ENCODE data around the gene GMDS.

GMDS gene

GRCh38 chr6:1625794-1626435, 619.5 kb downstream of the GMDS start:
- peaks cover 32 to 91% (median 58%) of the 10 kb centered on the region in 5 experiments for H3K27me3 ChIP-seq (replicated peaks in 2 of 5; ENCODE audit: control insufficient read depth in 4 of 5, insufficient read depth in 5 of 5, low read length in 4 of 5)
- H3K36me3 ChIP-seq (ENCODE audit: control insufficient read depth in 4 of 4, insufficient read depth in 4 of 4, low read length in 3 of 4), result peaks cover 0 to 24% (median 3%) of the 10 kb centered on the region in 4 experiments
- ChIA-PET POLR2A (interaction anchor here (0.6 kb wide), 1 partner anchor 14 kb away, joined by 4 read pairs; no protein-coding TSS in a partner anchor), CTCF (interaction anchor here (1.1 to 4.3 kb wide), 2 partner anchors 10 to 14 kb away, joined by 3 to 23 read pairs; no protein-coding TSS in a partner anchor)
- 14% methylated on average over 10 of the region's 18 CpGs for WGBS (ENCODE audit: insufficient coverage)
- DNase-seq, result peak in 2 of 3 donors; percentile 61 to 71
- H3K4me3 ChIP-seq (ENCODE audit: control insufficient read depth in 1 of 7, extremely low read depth in 1 of 7, insufficient read depth in 4 of 7, low read depth in 2 of 7, low read length in 6 of 7), result peak overlapping the region in 2 of 7 experiments; percentile 78 to 81
- peaks cover 0 to 17% (median 16%) of the 10 kb centered on the region in 4 experiments for H3K4me1 ChIP-seq (ENCODE audit: control extremely low read depth in 1 of 4, control insufficient read depth in 4 of 4, insufficient read depth in 4 of 4, low read length in 3 of 4)
- no peak overlapping the region for H3K27ac ChIP-seq (ENCODE audit: insufficient read depth in 1 of 2, low read depth in 1 of 2, low read length in 2 of 2, poor library complexity in 1 of 2, severe bottlenecking in 2 of 2)
- H3K9me3 ChIP-seq (ENCODE audit: control extremely low read depth in 1 of 5, control insufficient read depth in 4 of 5, insufficient read depth in 2 of 5, low read depth in 1 of 5, low read length in 4 of 5), result peaks cover 0 to 5% (median 0%) of the 10 kb centered on the region in 5 experiments

GRCh38 chr6:1624851-1625781, 620.3 kb downstream of the GMDS start:
- peaks cover 0 to 5% (median 0%) of the 10 kb centered on the region in 5 experiments for H3K9me3 ChIP-seq (ENCODE audit: control extremely low read depth in 1 of 5, control insufficient read depth in 4 of 5, insufficient read depth in 2 of 5, low read depth in 1 of 5, low read length in 4 of 5)
- H3K27me3 ChIP-seq (replicated peaks in 2 of 5; ENCODE audit: control insufficient read depth in 4 of 5, insufficient read depth in 5 of 5, low read length in 4 of 5), result peaks cover 32 to 96% (median 63%) of the 10 kb centered on the region in 5 experiments
- peak in 2 of 3 donors; percentile 71 to 77 for DNase-seq
- no peak overlapping the region for H3K27ac ChIP-seq (ENCODE audit: insufficient read depth in 1 of 2, low read depth in 1 of 2, low read length in 2 of 2, poor library complexity in 1 of 2, severe bottlenecking in 2 of 2)
- H3K36me3 ChIP-seq (ENCODE audit: control insufficient read depth in 4 of 4, insufficient read depth in 4 of 4, low read length in 3 of 4), result peaks cover 0 to 24% (median 3%) of the 10 kb centered on the region in 4 experiments
- ChIA-PET POLR2A (interaction anchor here (1.0 kb wide), 2 partner anchors 10 to 14 kb away, joined by 3 read pairs; no protein-coding TSS in a partner anchor), CTCF (interaction anchor here (0.7 to 4.3 kb wide), 5 partner anchors 9 to 734 kb away, joined by 3 to 23 read pairs (median 5); no protein-coding TSS in a partner anchor)
- under 1% methylated on average over 50 of the region's 53 CpGs for WGBS (ENCODE audit: insufficient coverage)
- H3K4me1 ChIP-seq (ENCODE audit: control extremely low read depth in 1 of 4, control insufficient read depth in 4 of 4, insufficient read depth in 4 of 4, low read length in 3 of 4), result peaks cover 0 to 22% (median 20%) of the 10 kb centered on the region in 4 experiments
- H3K4me3 ChIP-seq (ENCODE audit: control insufficient read depth in 1 of 7, extremely low read depth in 1 of 7, insufficient read depth in 4 of 7, low read depth in 2 of 7, low read length in 6 of 7), result peak overlapping the region; percentile 7 to 81 (median 62)

DNA sequence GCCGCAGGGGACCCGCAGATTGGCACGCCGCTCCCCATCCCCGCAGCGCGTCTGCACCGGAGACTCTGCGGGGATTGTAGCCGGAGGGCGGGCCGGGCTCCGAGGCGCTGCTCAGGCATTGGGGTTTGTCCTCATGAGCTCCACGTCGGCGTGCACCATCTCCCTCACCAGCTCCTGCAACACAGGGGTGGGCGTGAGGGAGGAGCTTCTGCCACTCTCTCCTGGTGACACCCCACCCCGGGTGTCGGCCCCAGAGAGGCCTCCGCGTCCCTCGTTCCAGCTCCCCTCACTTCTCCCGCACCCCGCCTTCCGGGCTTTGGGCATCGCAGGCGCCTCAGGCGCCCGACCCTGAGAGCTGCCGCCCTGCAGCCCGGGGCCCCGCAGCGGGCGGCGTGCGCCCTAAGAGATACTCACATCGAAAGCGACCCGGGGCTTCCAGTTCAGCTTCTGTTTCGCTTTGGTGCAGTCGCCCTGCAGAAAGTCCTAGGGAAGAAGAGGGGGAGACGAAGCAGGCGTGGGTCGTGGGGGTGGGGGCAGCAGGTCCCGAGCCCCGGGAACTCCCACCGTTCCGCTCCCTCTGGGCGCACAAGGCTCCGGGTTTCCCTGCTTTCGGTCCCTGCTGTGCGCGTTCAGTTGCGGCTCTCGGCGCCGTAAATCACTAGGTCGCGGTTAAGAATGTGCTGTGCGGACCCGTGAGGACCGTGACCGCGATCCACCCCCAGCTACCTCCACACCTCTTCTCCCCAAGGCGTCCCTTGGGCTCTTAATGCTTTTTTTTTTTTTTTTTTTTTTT, 621.2 kb downstream of the GMDS start:
- POLR2A ChIA-PET, result interaction anchor here (1.0 kb wide), 2 partner anchors 9 to 13 kb away, joined by 3 read pairs; no protein-coding TSS in a partner anchor
- H3K36me3 ChIP-seq (ENCODE audit: control insufficient read depth in 4 of 4, insufficient read depth in 4 of 4, low read length in 3 of 4), result peaks cover 0 to 22% (median 3%) of the 10 kb centered on the region in 4 experiments
- H3K27ac ChIP-seq (ENCODE audit: insufficient read depth in 1 of 2, low read depth in 1 of 2, low read length in 2 of 2, poor library complexity in 1 of 2, severe bottlenecking in 2 of 2), result no peak overlapping the region
- peak overlapping the region; percentile 24 to 81 (median 62) for H3K4me3 ChIP-seq (ENCODE audit: control insufficient read depth in 1 of 7, extremely low read depth in 1 of 7, insufficient read depth in 4 of 7, low read depth in 2 of 7, low read length in 6 of 7)
- peaks cover 32 to 100% (median 68%) of the 10 kb centered on the region in 5 experiments for H3K27me3 ChIP-seq (replicated peaks in 2 of 5; ENCODE audit: control insufficient read depth in 4 of 5, insufficient read depth in 5 of 5, low read length in 4 of 5)
- 32% methylated on average over 53 of the region's 66 CpGs for WGBS (ENCODE audit: insufficient coverage)
- peak in 2 of 3 donors; percentile 70 to 74 for DNase-seq
- CTCF ChIA-PET, result interaction anchor here (0.7 to 1.3 kb wide), 4 partner anchors 9 to 735 kb away, joined by 3 to 8 read pairs (median 5); no protein-coding TSS in a partner anchor
- peaks cover 0 to 5% (median 0%) of the 10 kb centered on the region in 5 experiments for H3K9me3 ChIP-seq (ENCODE audit: control extremely low read depth in 1 of 5, control insufficient read depth in 4 of 5, insufficient read depth in 2 of 5, low read depth in 1 of 5, low read length in 4 of 5)
- peaks cover 0 to 31% (median 26%) of the 10 kb centered on the region in 4 experiments for H3K4me1 ChIP-seq (ENCODE audit: control extremely low read depth in 1 of 4, control insufficient read depth in 4 of 4, insufficient read depth in 4 of 4, low read length in 3 of 4)

GRCh38 chr6:1623769-1624057, 621.7 kb downstream of the GMDS start:
- ChIA-PET CTCF (interaction anchor here (1.1 to 1.3 kb wide), 3 partner anchors 9 to 17 kb away, joined by 3 to 8 read pairs (median 5); no protein-coding TSS in a partner anchor), POLR2A (no interaction called here)
- Histone ChIP-seq H3K9me3 (ENCODE audit: control extremely low read depth in 1 of 5, control insufficient read depth in 4 of 5, insufficient read depth in 2 of 5, low read depth in 1 of 5, low read length in 4 of 5) (peaks cover 0 to 5% (median 0%) of the 10 kb centered on the region in 5 experiments), H3K27me3 (replicated peaks in 2 of 5; ENCODE audit: control insufficient read depth in 4 of 5, insufficient read depth in 5 of 5, low read length in 4 of 5) (peaks cover 32 to 100% (median 70%) of the 10 kb centered on the region in 5 experiments), H3K4me3 (ENCODE audit: control insufficient read depth in 1 of 7, extremely low read depth in 1 of 7, insufficient read depth in 4 of 7, low read depth in 2 of 7, low read length in 6 of 7) (no peak overlapping the region), H3K4me1 (ENCODE audit: control extremely low read depth in 1 of 4, control insufficient read depth in 4 of 4, insufficient read depth in 4 of 4, low read length in 3 of 4) (peaks cover 0 to 31% (median 26%) of the 10 kb centered on the region in 4 experiments), H3K27ac (ENCODE audit: insufficient read depth in 1 of 2, low read depth in 1 of 2, low read length in 2 of 2, poor library complexity in 1 of 2, severe bottlenecking in 2 of 2) (no peak overlapping the region), H3K36me3 (ENCODE audit: control insufficient read depth in 4 of 4, insufficient read depth in 4 of 4, low read length in 3 of 4) (peaks cover 0 to 22% (median 3%) of the 10 kb centered on the region in 4 experiments)
- no peak for DNase-seq
- 95% methylated on average over 11 of the region's 12 CpGs for WGBS (ENCODE audit: insufficient coverage)

DNA sequence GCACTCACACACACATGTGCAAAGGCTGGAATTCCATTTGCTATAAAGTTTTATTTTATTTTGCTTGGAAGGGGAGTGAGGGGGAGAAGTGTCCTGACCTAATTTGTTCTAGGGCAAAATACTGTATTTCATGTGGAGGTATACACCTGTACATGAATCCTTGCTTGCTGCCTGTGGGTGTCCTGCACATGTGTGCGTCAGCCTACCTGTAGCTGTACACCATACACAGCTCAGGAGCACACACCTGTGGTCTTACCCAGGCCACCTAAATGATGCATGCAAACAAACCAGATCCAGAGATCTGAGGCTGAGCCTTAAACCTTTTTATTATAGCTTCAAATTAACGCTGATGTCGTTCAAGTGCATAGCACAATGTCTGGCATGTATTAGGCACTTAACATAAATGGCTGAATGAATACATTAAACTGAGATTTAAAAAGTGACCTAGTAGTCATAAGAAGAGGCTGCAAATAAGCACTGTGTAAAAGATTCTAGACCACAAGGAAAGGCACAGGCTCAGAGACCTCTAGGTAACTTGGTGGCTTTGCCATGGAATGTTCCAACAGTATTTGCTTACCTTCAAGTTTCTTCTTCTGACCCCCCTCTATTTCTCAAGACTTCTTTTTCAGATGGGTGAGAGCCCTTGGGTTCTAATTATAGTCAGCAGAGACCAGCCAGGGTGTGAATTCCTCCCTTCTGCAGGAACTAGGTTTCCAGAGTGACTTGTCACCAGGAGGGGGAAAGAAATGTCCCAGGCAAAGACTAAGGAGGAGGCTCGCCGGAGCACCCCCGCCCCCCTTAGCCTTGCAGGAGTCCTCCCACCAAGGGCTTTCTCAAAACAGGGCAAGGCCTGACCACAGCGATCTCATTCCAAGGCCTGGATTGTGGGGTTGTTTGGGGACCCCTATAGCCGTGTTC, 622.3 kb downstream of the GMDS start:
- ChIA-PET POLR2A (no interaction called here), CTCF (interaction anchor here (1.1 to 1.3 kb wide), 2 partner anchors 8 to 16 kb away, joined by 5 to 8 read pairs; no protein-coding TSS in a partner anchor)
- H3K27me3 ChIP-seq (replicated peaks in 2 of 5; ENCODE audit: control insufficient read depth in 4 of 5, insufficient read depth in 5 of 5, low read length in 4 of 5), result peaks cover 32 to 100% (median 71%) of the 10 kb centered on the region in 5 experiments
- H3K9me3 ChIP-seq (ENCODE audit: control extremely low read depth in 1 of 5, control insufficient read depth in 4 of 5, insufficient read depth in 2 of 5, low read depth in 1 of 5, low read length in 4 of 5), result peaks cover 0 to 5% (median 0%) of the 10 kb centered on the region in 5 experiments
- no peak overlapping the region for H3K27ac ChIP-seq (ENCODE audit: insufficient read depth in 1 of 2, low read depth in 1 of 2, low read length in 2 of 2, poor library complexity in 1 of 2, severe bottlenecking in 2 of 2)
- H3K4me1 ChIP-seq (ENCODE audit: control extremely low read depth in 1 of 4, control insufficient read depth in 4 of 4, insufficient read depth in 4 of 4, low read length in 3 of 4), result peaks cover 0 to 31% (median 26%) of the 10 kb centered on the region in 4 experiments
- H3K4me3 ChIP-seq (ENCODE audit: control insufficient read depth in 1 of 7, extremely low read depth in 1 of 7, insufficient read depth in 4 of 7, low read depth in 2 of 7, low read length in 6 of 7), result no peak overlapping the region
- H3K36me3 ChIP-seq (ENCODE audit: control insufficient read depth in 4 of 4, insufficient read depth in 4 of 4, low read length in 3 of 4), result peaks cover 0 to 22% (median 3%) of the 10 kb centered on the region in 4 experiments
- WGBS (ENCODE audit: insufficient coverage), result 100% methylated on average over 4 of the region's 8 CpGs
- no peak for DNase-seq

All from common myeloid progenitor, CD34-positive (primary cell).